Measurements from ENCODE around the gene BRD4. TPM values are rescaled to one million over a fixed set of nuclear protein-coding genes. Genes with fewer than 3 reads are reported as not detected.
A peak's percentile ranks its signal among the peaks of the same experiment; 100 is the strongest.

The BRD4 gene
- total RNA-seq = 56.5 TPM
- long read RNA-seq, partial matches to known transcripts = 9 of 14 reads
- long read RNA-seq, other reads (novel, unspliced or antisense) = 5 of 14 reads

- intact Hi-C loops (cut with DNase I) = no loop called here
- DNase-seq (ENCODE audit: missing footprints) (peak; percentile 90), ATAC-seq (peak; percentile 79)
Observed at GRCh38 chr19:15332311-15332996, at the start of gene BRD4. Gene BRD4, minus strand, starts transcription at chr19:15332539. Its CDS starts 59,440 bp downstream, at chr19:15273099.

DNA sequence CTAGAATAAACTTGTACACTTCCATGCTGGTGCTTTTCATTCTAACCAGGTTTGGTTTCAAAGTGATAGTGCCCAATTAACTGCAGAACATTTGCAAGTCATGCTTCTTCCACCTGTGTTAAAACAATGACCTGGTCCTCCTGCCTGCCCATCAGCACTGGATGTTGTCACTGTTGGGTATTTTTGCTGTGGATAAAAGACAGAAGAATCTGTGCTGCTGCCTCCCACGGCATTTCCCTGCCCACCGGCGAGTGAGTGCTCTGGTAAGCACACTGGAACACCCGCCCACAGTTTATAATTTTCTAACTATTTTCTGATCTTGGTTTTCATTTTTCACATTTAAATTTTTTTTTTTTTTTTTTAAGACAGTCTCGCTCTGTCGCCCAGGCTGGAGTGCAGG is 49.5 kb upstream of the BRD4 start:
- intact Hi-C loops (cut with DNase I) = loop anchor here (5.0 kb wide), 1 partner anchor 35 kb away; the partner anchor contains the start of gene AKAP8L
- DNase-seq (ENCODE audit: missing footprints) (no peak), ATAC-seq (no peak)

- ATAC-seq = no peak
- intact Hi-C loops (cut with DNase I) = loop anchor here (5.0 kb wide), 1 partner anchor 36 kb away; the partner anchor contains the start of gene AKAP8L
Observed at GRCh38 chr19:15381429-15381828, 49.1 kb upstream of the BRD4 start.

GRCh38 chr19:15379999-15380647 is 47.8 kb upstream of the BRD4 start:
- DNase-seq (ENCODE audit: missing footprints) (no peak), ATAC-seq (peak; percentile 20)
- intact Hi-C loops (cut with DNase I) = loop anchor here (5.0 to 10.0 kb wide), 5 partner anchors 37 to 205 kb away; partner anchors contain the start of gene AKAP8L

More at GRCh38 chr19:15381429-15381828, 49.1 kb upstream of the BRD4 start:
- no peak for DNase-seq (ENCODE audit: missing footprints)

- DNase-seq (ENCODE audit: missing footprints) (peak; percentile 100), ATAC-seq (peak; percentile 97)
- intact Hi-C loops (cut with DNase I) = loop anchor here (5.0 to 10.0 kb wide), 4 partner anchors 52 to 205 kb away; no protein-coding TSS in a partner anchor
Observed at GRCh38 chr19:15379083-15379998, 47.0 kb upstream of the BRD4 start, which contains the start of gene AKAP8. Gene AKAP8, minus strand, starts transcription at chr19:15379787. Its CDS starts 56 bp downstream, at chr19:15379731.

GRCh38 chr19:15378534-15379082 is 46.3 kb upstream of the BRD4 start:
- intact Hi-C loops (cut with DNase I) = loop anchor here (5.0 to 10.0 kb wide), 4 partner anchors 51 to 204 kb away; no protein-coding TSS in a partner anchor
- DNase-seq (ENCODE audit: missing footprints) (peak; percentile 84), ATAC-seq (no peak)

- intact Hi-C loops (cut with DNase I) = loop anchor here (2.0 to 10.0 kb wide), 5 partner anchors 48 to 200 kb away; no protein-coding TSS in a partner anchor
- peak; percentile 86 for DNase-seq (ENCODE audit: missing footprints)
- peak; percentile 37 for ATAC-seq
Observed at GRCh38 chr19:15374796-15375440, 42.6 kb upstream of the BRD4 start.

DNA sequence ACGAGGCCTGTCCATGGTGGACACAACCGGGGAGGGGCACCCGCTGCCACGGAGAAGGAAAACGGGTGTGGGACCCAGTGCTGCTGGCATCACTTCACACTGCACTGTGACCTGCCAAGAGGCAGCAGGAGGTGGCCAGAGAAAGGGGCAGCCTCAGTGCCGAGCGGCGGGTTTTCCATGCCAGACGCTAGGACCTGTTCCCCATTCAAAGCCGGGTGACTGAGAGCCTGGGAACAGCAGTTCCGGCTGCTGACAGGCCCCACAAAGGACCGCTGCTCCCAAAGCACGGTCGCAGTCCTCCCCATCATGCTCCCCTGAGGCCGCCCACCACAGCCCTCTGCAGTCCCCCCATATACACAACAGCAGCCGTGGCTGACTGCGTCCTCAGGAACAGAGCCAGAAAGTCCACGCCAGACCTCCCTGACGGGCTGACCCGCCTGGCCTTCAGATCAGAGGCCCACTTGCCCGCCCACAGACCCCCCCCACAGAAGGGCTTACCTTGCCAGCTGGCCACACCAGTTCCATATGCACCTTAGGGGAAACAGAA is 41.8 kb upstream of the BRD4 start:
- ATAC-seq = peak; percentile 4
- DNase-seq (ENCODE audit: missing footprints) = no peak
- intact Hi-C loops (cut with DNase I) = loop anchor here (2.0 to 10.0 kb wide), 2 partner anchors 109 to 199 kb away; no protein-coding TSS in a partner anchor

- intact Hi-C loops (cut with DNase I) = loop anchor here (2.0 to 10.0 kb wide), 2 partner anchors 109 to 199 kb away; no protein-coding TSS in a partner anchor
- ATAC-seq (no peak), DNase-seq (ENCODE audit: missing footprints) (no peak)
Observed at GRCh38 chr19:15373644-15374043, 41.3 kb upstream of the BRD4 start.

DNA sequence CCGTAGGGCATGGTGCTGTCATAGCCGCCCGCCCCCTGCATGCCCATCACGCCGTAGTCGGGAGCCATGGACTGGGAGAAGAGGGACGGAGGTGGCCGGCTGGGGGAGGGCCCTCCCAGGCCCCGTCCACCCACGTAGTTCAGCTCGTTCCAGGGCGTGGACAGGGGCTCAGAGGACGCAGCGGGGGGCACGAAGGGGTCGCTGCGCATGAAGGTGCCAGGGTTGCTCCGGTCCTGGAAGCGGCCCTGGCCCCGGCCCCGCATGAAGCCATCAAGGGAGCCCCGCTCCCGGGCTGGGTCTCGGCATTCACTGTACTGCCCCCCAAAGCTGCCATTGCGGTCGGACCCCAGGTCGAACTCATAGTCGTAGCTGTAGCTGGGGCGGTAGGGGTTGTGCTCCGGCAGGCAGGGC is 40.6 kb upstream of the BRD4 start:
- no peak for ATAC-seq
- no peak for DNase-seq (ENCODE audit: missing footprints)
- intact Hi-C loops (cut with DNase I) = loop anchor here (10.0 kb wide), 1 partner anchor 198 kb away; no protein-coding TSS in a partner anchor

DNA sequence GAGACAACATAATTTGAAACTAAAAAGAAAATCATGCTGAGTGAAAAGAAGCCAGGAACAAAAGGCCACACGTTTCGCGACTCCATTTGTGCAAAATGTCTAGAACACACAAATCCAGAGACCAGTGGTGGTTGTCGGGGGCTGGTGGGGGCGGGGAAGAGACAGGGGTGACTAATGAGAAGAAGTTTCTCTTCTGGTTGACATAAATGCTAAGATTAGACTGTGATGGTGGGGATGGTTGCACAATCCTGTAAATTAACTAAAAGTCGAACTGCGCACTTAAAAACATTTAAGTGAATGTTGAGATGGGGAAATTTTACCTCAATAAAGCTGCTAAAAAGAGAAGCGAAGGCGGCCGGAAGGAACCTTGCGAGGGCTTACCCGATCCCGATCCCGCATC is 40.1 kb upstream of the BRD4 start:
- intact Hi-C loops (cut with DNase I) = loop anchor here (10.0 kb wide), 1 partner anchor 198 kb away; no protein-coding TSS in a partner anchor
- ATAC-seq (no peak), DNase-seq (ENCODE audit: missing footprints) (no peak)

GRCh38 chr19:15371786-15372380 is 39.5 kb upstream of the BRD4 start:
- DNase-seq (ENCODE audit: missing footprints) (no peak), ATAC-seq (no peak)
- intact Hi-C loops (cut with DNase I) = loop anchor here (10.0 kb wide), 1 partner anchor 197 kb away; no protein-coding TSS in a partner anchor

DNA sequence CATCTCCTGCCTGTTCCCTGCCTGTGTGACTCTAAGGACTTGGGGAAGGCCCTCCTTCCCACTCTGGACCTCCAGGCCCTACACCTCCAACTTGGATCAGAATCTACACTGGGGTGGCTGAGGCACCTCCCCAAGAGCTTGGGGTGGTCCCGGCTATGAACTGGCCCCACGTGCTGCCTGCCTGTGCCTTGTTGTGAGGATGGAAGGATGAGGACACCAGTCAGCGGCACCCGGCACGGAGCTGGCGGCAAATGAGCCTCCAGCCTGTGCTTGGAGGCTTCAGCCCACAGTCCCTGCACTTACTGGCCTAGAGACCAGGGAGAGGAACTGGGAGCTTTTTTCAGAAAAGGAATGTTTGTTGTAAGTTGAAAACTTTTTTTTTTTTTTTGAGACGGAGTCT is 38.8 kb upstream of the BRD4 start:
- intact Hi-C loops (cut with DNase I) = loop anchor here (10.0 kb wide), 1 partner anchor 196 kb away; no protein-coding TSS in a partner anchor
- ATAC-seq = no peak
- no peak for DNase-seq (ENCODE audit: missing footprints)

GRCh38 chr19:15369594-15369891 is 37.2 kb upstream of the BRD4 start:
- intact Hi-C loops (cut with DNase I) = no loop called here
- no peak for ATAC-seq
- DNase-seq (ENCODE audit: missing footprints) = no peak

- intact Hi-C loops (cut with DNase I) = no loop called here
- ATAC-seq (no peak), DNase-seq (ENCODE audit: missing footprints) (no peak)
Observed at GRCh38 chr19:15368798-15369593, 36.7 kb upstream of the BRD4 start.

- intact Hi-C loops (cut with DNase I) = no loop called here
- ATAC-seq (no peak), DNase-seq (ENCODE audit: missing footprints) (no peak)
Observed at GRCh38 chr19:15368051-15368632, 35.8 kb upstream of the BRD4 start.
